ENCODE measurements around the gene FKBP4.
"Not testable (repeated sequence)": the region's sequence is repeated elsewhere in the genome, so short reads cannot be mapped to it uniquely, and the experiment has no call there.

Gene FKBP4, protein sequence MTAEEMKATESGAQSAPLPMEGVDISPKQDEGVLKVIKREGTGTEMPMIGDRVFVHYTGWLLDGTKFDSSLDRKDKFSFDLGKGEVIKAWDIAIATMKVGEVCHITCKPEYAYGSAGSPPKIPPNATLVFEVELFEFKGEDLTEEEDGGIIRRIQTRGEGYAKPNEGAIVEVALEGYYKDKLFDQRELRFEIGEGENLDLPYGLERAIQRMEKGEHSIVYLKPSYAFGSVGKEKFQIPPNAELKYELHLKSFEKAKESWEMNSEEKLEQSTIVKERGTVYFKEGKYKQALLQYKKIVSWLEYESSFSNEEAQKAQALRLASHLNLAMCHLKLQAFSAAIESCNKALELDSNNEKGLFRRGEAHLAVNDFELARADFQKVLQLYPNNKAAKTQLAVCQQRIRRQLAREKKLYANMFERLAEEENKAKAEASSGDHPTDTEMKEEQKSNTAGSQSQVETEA

DNA sequence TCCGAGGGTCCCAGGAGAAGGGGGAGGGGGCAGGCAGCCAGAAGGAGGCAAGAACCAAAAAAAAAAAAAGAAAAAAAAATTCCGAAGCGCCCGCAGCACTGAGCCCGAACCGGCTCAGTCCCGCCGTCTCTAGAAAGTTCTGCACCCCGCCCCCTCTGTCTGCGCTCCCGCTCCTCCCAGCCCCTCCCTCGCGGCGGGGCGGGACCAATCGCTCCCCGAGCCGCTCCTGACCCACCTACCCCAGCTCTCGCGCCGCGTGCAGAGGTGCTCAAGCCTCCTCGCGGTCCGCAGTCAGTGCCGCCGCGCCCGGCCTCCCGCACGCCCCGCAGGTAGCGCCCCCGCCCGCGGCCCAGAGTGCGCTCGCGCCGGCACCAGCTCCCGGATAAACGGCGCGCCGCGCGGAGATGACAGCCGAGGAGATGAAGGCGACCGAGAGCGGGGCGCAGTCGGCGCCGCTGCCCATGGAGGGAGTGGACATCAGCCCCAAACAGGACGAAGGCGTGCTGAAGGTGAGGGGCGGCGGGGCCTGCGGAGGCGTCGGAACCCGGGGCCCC lies at the start of gene FKBP4:
Gene FKBP4, plus strand, starts transcription at position 235 of the 554 bp plus-strand sequence. Its CDS starts 170 bp downstream, at position 405.
- peak; percentile 77 to 83 for DNase-seq

GRCh38 chr12:2745655-2746054 lies 49.1 kb upstream of the FKBP4 start:
- DNase-seq: no peak

- DNase-seq: no peak
Observed at GRCh38 chr12:2749580-2749979, 45.2 kb upstream of the FKBP4 start.

DNA sequence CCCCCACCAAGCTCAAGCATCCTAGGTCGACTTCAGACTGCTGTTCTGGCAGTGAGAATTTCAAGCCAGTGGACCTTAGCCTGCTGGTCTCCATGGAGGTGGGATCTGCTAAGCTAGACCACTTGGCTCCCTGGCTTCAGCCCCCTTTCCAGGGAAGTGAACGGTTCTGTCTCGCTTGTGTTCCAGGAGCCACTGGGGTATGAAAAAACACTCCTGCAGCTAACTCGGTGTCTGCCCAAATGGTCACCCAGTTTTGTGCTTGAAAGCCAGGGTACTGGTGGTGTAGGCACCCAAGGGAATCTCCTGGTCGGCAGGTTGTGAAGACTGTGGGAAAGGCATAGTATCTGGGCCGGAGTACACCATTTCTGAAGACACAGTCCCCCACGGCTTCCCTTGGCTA lies 44.6 kb upstream of the FKBP4 start:
- no peak for DNase-seq

DNA sequence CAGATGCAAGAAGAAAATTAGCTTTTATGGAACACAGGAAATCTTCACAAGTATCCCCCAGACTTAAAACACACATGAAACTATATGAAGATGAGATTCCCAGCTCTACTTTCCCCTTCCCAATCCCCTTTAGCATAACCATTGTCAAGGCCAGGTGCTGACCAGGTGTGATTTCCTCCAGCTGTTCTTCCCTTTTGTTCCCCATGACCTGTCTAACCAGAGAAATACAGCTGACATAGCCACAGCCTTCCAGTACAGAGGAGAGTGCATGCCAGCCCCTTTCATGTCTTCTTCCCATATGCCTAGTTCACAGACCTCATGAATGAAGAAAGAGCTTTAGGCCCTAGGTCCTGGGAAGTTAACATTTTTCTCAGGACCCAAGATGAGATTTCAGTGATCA lies 43.5 kb upstream of the FKBP4 start:
- no peak for DNase-seq

GRCh38 chr12:2751686-2752085 lies 43.1 kb upstream of the FKBP4 start:
- DNase-seq: no peak

GRCh38 chr12:2752676-2753371 lies 41.9 kb upstream of the FKBP4 start:
- DNase-seq: no peak

DNA sequence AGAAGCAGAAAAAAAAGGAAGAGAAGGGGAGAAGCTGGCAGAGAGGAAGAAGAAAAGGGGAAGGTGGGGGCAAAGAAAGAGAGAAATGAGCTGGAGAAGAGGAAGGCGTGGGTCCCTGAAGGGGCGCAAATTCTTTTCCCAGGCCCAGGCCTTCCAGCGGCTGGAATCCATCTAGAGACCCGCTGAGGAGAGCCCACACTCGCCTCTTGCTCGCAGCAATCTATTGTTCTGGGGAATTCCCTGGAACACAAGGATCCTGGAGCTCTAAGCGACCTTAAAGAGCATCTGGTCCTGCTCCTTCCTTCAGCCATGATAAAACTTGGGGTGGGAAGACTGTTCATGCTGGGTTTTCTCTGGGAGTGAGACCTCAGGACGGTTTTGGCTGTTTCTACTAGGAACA lies 41.2 kb upstream of the FKBP4 start:
- no peak for DNase-seq

- no peak for DNase-seq
Observed at GRCh38 chr12:2754208-2754607, 40.6 kb upstream of the FKBP4 start.

GRCh38 chr12:2756756-2757155 lies 38.0 kb upstream of the FKBP4 start:
- no peak for DNase-seq

DNA sequence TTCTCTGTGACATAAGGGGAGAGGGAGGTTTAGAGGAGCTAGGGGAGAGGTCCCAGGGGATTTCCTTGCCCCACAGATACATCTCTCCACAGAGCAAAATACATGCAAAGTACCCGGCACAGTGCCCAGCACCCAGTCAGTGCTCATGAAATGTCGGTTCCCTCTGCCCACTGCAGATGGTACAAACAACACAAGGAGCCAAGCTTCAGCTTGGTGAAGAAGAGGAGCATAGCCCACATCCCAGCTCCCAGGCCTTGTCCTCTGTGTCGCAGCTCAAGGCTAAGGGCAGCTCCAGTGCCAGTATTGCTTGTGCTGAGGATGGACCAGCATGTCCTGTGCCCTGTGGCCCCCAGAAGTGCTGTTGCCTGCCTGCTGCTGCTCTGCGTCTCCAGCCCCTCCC lies 35.0 kb upstream of the FKBP4 start:
- no peak for DNase-seq

GRCh38 chr12:2764398-2764797 lies 30.4 kb upstream of the FKBP4 start:
- DNase-seq: no peak

DNA sequence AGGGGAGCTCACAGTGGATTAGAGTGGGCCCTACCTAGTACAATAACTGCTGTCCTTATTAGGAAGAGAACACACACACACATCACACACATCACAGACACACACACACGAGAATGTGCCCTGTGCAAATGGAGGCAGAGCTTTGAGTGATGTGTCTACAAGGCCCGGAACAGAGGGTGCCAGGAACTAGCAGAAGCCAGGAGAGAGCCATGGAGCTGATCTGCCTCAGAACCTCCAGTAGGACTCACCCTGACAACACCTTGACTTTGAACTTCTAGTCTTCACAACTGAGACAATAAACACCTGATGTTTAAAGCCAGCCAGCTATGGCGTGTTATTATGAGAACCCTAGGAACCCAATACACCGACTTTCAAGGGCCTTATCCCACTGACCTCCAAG lies 29.7 kb upstream of the FKBP4 start:
- DNase-seq: no peak

GRCh38 chr12:2765608-2766007 lies 29.2 kb upstream of the FKBP4 start:
- DNase-seq: no peak

GRCh38 chr12:2768224-2768961 lies 26.4 kb upstream of the FKBP4 start:
- DNase-seq: no peak

GRCh38 chr12:2769866-2770533 lies 24.8 kb upstream of the FKBP4 start:
- DNase-seq: no peak

DNA sequence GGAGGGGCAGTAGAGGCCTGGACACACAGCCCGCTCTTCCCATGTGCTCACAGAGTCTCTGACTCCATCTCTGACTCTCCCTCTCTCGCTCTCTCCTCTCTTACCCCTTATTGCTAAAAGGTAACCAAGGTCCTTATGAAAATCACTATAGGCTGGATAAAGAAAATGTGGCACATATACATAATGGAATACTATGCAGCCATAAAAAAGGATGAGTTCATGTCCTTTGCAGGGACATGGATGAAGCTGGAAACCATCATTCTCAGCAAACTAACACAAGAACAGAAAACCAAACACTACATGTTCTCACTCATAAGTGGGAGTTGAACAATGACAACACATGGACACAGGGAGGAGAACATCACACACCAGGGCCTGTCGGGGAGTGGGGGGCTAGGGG lies 24.2 kb upstream of the FKBP4 start:
- DNase-seq: not testable (repeated sequence)

DNA sequence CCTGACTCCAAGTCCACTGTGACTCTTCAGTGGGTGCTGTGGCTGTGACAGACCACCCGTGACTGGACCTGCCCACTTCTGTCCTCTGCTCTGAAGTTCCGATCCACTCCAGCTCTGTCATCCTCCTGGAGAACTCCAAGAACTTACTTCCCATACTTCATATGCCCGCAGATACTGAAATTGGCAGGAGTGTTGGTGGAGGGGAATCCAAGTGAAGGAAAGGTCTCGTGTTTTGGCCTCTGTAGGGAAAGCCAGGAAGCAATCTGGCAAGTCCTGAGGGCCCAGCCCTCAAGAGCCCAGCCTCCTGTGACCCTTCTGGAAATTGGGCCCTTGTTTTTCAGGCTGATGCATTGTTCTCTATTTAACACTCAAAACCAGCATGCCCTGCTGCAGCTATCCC lies 22.4 kb upstream of the FKBP4 start:
- no peak for DNase-seq

DNA sequence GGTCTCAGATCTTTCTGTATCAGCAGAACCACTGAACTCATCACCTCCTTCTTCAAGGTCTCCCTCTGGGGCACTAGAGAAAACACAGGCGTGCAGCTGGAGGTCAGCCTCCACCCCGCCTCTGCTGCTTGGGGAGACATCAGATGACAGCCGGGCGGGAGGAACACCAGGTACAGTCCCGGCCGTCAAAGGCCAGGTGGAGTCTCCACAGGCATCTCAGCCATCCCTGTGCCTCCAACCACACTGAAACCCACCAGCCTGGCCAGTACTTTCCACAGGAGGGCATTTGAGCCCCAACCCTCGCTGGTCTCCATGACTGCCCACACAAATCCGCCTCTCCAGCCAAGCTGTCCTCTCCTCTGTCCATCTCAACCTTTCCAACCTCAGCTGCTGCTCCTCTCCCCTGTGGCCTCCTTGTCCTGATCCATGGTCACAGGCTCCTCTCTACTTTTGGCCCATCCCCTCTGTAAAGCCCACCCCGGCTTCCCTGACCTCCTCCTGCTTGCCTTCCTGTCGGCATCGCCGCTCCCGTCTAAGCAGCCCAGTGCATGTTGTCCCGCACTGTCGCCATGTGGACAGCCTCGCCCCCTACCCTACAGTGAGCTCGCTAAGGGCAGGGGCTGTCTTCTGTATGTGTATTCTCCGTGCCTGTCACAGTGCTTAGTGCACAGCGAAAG lies 21.4 kb upstream of the FKBP4 start:
- no peak for DNase-seq

DNA sequence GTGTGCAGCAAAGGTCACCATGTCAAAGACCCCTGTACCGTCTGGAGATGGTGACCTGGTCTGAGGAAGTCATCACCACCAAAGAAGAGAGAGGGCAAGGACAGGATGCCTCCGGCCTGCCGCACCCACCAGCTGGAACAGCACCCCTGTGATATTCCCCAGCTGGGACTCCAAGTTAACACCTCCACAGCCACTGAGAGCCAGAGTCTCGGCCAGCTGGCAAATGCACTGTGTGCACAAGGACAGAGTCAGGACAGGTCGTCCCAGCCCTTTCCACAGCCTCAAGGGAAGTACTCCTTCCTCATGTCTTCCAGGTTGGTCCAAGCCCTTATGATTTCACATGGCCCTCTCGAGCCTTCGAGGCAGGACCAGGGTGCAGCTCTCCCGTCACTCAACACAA lies 19.3 kb upstream of the FKBP4 start:
- no peak for DNase-seq

- DNase-seq: no peak
Observed at GRCh38 chr12:2776129-2776806, 18.5 kb upstream of the FKBP4 start.

DNA sequence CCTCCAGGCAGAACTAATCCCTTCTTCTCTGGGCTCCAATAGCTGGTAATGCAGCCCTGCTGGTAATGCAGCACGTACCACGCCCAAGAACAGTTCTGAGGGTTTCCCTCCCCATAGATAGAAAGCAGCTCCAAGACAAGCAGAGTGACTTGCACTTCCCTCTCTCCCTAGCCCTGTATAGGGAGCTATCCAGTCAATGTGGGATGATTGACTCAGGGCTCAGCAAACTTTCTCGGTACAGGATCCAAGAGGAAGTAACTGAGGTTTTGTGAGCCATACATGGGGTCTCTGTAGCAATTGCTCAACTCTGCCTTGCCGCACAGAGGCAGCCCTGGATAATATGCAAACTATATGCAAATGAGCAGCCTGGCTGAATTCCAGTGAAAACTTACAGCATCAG lies 15.5 kb upstream of the FKBP4 start:
- DNase-seq: no peak

Data from NCI-H2081 (cell line).